NCI-H82 treated with DMSO at 0.1 percent for 48 hours (cell line): ENCODE data around the gene KLRF1.
"Not testable (repeated sequence)": the region's sequence is repeated elsewhere in the genome, so short reads cannot be mapped to it uniquely, and the experiment has no call there.

Experiments
- DNase-seq: peaks from one replicate; lab custom pipeline; 2025; ENCODE audit not compliant: unreplicated experiment; lab: John Stamatoyannopoulos, UW

Gene KLRF1

DNA sequence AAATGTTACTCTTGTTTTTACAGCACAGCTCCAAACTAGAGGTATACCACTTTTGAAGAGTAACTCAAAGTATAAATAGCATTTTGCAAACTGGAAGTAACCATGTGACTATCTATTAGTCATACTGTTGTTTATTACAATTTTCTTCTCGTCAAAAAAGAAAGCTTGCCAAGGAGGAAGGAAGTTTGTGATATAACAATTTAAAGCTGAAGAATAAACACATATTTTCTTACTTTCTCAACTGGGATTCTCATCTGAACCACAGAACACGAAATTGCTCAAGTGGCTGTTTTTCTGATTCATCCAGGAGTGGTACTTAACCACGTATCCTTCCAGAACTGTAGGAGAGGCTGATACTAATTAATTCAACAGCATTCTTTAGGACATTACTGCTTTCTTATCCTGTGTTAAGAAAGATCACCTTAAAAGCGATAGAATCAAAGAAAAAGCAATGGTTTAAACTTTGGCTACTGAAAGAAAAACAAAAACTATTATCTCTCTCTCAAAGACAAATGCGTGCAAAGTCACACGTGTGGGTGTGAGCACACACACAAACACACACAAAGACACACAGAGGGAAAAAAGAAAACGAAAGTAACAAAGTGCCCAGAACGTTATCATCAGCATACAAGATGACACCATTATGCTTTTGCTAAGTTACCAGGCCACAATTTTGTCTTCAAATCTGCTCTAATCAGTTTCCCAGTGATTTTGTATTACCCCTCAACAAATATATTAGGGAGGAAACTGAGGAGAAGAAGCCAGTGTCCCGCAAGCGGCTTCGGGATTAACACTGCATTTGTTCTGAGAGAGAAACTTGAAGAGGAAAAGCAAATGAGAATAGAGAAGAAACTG is 42.3 kb downstream of the KLRF1 start, which contains the start of gene CLEC2B:
Gene CLEC2B, minus strand, starts transcription at position 48 of the 855 bp plus-strand sequence.
- no peak for DNase-seq

DNA sequence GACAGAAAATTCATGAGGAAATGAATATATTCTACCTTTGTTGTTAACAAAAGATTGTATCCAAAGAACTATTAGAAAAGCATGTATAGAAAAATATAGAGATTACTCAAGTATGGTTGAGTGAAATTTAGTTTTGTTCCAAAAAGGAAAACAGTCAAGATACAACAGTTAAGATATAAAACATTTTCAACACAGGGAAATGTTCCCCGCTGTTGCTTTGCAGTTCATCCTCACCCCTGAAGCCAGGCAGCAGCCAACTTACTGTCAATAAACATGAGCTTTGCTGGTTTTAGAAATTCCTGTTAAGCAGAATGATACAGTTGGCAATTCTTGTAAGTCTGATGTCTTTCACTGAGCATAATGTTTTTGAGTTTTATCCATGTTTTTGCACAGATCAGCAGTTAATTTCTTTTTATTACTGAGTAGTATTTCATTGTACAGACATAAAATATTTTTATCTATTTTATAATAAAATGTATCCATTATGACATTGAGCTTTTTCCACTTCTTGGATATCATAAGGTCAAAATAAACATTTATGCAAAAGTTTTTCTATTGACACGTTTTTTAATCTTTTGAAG is 43.1 kb downstream of the KLRF1 start:
- DNase-seq, result no peak

DNA sequence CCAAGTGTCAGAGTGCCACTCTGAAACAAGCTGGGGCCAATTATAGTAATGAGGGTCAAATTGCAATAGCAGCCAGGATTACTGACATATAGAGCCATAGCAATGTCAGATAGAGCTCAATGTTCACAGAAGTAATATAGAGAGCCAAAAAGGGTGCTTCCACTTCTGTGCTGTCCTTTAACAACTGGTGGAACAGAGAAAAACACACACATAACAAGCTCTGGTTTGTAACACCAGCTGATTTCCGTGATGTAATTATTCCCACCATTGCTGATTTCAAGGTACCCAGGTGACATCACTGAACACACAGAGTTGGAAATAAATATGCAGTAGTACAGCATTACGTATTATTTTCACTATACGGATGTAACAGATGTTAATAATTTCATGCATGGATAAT is 44.9 kb downstream of the KLRF1 start:
- DNase-seq, result no peak

DNA sequence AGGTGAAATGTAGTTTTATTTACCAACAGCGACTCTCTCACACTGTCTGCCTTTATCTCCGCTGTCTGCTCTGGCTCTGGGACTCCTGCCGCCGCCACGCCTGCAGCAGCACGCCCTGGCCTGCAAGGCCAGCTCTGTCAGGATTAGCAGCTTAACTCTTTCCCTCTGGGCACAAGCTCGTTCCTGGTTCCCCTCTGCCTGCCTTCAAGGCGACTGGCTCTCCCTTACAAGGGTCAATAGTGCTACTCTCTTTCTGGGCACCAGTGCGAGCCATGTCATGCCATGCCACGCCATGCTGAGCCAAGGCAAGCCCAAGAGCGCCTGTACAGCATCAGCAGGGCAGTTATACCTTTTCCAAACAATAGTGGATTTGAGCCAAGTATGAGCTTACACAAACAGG is 45.5 kb downstream of the KLRF1 start:
- no peak for DNase-seq

DNA sequence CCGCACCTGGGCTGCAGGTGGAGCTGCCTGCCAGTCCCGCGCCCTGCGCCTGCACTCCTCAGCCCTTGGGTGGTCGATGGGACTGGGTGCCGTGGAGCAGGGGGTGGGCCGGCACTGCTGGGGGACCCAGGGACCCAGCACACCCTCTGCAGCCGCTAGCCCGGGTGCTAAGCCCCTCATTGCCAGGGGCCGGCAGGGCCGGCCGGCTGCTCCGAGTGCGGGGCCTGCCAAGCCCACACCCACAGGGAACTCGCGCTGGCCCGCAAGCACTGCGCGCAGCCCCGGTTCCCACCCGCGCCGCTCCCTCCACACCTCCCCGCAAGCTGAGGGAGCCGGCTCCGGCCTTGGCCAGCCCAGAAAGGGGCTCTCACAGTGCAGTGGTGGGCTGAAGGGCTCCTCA is 48.8 kb downstream of the KLRF1 start:
- not testable (repeated sequence) for DNase-seq

DNA sequence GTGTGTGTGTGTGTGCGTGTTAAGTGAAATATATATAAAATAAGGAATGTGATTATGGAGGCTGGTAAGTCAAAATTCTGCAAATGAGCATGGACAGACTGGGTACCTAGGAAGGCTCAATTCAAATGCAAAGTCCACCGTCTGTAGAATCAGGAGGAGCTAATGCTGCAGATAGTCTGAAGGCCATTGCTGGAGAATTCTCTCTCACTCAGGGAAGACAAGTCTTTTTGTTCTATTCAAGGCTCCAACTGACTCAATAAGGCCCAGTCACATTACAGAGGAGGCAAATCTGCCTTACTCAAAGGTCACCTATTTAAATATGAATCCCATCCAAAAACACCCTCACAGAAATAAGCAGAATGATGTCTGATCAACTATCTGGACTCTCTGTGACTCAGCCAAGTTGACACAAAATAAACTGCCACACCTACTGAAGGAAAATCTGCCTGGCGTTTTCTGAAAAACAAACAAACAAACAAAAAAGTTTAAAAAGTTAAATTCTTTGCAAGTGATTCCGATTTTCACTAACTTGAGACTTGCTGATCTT is 53.3 kb downstream of the KLRF1 start:
- no peak for DNase-seq

DNA sequence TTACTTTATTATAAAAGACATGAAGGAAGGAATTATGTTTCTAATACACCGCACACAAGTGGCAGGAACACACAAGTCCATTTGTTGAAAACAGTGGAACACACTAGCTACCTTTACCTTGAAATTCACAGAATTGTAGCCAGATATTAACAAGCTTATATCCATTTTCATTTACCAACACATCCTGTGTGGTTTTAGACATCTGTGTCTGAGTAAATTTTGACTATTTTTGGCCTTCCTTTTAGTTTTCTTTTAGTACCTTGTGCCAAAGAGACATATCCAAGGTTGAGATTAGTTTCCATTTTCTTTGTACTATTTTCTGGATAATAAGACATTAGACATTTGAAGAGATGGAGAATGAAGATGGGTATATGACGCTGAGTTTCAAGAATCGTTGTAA is 54.0 kb downstream of the KLRF1 start, which contains the start of gene KLRF2:
Gene KLRF2, plus strand, starts transcription at position 244 of the 400 bp plus-strand sequence. Its CDS starts 107 bp downstream, at position 351.
- DNase-seq, result no peak

DNA sequence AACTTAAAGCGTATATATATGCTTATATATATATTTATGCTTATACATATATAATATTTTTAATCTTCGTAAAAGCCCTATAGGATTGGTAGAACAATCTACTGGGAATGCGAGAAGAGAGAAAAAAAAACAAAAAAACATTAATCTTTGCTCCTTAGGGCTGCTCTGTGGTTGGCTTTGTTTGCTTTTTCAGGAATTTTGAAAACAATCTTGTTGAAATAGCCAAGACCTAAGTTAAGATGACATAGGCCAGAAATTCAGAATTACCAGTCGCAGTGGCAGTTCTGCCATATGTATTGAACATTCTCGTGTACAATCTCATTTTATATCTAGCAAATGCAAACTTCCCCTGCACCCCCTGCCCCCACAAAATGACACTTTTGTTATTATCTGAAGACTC is 54.7 kb downstream of the KLRF1 start:
- no peak for DNase-seq

DNA sequence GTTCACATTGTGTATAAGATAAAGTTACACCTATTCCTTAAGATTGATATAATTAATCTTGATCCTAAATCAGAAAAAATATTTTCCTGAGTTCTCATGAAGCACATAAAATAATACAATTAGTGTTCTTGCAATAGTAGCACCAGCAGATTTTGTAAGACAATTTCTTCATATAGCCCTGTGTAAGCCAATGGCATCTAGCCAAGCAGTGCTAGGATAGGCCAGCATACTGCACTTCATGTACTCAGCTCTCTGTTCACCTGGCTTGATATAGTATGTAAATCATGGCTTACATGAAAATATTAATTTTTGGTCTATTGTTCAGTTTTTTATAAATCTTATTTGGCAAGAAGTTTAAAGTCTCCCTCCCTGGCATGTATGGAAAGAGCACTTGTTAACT is 55.9 kb downstream of the KLRF1 start:
- DNase-seq, result no peak

DNA sequence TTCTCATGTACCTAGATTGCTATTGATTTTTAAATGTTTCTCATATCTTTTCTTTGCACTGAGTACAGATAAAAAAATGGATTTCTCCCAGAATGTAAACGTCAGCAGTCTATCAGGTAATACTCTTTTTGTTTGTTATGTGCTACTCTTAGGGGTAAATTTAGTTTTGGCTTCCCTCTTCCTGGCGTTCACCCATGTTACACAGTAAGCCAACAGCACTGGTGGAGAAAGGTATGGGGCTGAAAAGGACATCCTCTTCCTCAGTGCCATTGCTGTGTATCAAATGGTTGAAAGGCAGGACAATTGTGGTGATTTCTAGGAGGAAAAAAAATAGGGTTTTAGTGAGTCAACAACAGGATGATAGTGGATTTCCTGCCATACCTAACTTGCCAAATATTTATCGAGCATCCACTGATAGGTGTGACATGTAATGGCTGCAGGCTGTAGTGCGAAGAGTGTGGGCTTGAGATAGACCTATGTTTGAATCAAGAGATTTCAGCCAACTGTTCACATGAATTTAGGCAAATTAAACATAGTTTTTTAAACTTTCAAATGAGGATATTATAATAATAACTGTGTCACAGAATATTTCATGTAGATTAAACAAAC is 61.5 kb downstream of the KLRF1 start:
- no peak for DNase-seq
